Activated T-helper 9 cell treated with anti-CD3 and anti-CD28 coated beads, Interleukin-2, amount 50 U/mL, for 16 hours (primary cell): ENCODE results near the gene TRAF3.
"Not testable (repeated sequence)": the region's sequence is repeated elsewhere in the genome, so short reads cannot be mapped to it uniquely, and the experiment has no call there.

ENCODE experiments used
- DNase-seq: peaks from one replicate; pipeline ENCODE4 v3.0.0-alpha.2; 2020; ENCODE audit warnings: low read depth

Gene TRAF3

GRCh38 chr14:102829016-102829548 lies 51.8 kb downstream of the TRAF3 start:
- no peak for DNase-seq

- DNase-seq: no peak
Observed at GRCh38 chr14:102830474-102831045, 53.3 kb downstream of the TRAF3 start.

DNA sequence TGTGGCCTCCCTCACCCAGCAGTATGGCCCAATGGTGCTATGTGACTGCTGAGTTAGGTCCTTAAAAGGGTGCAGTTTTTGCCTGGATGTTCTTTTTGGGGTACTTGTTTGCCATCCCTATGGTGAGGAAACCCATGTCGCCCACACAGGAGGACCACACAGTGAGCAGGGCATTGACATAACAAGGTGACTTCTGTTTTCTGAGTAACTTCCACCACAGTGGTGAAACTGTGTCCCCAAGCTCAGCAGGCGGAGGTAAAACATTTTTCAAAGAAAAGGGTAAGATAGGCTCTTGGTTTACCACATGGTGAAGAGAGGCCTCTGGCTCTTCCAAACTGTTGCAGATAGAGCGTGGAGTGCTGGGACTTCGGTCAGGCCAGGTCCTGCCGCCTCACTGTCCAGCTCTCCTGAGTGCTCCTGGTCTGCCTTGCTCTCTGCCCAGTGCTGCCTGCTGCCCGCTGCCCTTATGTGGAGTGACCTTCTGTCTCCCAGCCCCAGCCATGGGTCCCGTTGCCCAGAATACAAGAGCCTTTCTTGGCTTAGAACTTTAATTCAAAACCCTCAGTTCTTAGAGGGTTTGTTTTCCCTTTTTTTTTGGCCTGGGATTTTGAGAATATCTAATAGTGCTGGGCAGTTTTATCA lies 54.0 kb downstream of the TRAF3 start:
- no peak for DNase-seq

- DNase-seq: no peak
Observed at GRCh38 chr14:102833341-102833740, 56.1 kb downstream of the TRAF3 start.

- no peak for DNase-seq
Observed at GRCh38 chr14:102833991-102834390, 56.7 kb downstream of the TRAF3 start.

DNA sequence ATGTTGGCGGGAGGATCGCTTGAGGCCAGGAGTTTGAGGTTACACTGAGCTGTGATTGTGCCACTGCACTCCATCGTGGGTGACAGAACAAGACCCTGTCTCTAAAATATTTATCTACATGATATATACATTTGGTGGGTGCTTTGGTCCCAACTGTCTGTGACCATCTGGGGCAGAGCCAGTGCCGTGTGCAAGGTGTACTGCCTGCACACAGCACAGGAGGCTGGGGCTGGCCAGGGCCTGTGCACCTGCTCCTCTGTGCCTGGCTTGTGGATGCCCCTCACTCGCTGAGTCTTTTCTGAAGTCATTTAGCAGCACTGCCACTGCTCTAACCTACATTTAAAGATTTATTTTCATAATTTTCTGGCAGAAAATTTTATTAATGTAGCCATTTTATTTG lies 58.7 kb downstream of the TRAF3 start:
- DNase-seq: no peak

GRCh38 chr14:102837120-102837519 lies 59.9 kb downstream of the TRAF3 start:
- DNase-seq: not testable (repeated sequence)

- no peak for DNase-seq
Observed at GRCh38 chr14:102838501-102838900, 61.3 kb downstream of the TRAF3 start.

- no peak for DNase-seq
Observed at GRCh38 chr14:102840115-102840514, 62.9 kb downstream of the TRAF3 start.

DNA sequence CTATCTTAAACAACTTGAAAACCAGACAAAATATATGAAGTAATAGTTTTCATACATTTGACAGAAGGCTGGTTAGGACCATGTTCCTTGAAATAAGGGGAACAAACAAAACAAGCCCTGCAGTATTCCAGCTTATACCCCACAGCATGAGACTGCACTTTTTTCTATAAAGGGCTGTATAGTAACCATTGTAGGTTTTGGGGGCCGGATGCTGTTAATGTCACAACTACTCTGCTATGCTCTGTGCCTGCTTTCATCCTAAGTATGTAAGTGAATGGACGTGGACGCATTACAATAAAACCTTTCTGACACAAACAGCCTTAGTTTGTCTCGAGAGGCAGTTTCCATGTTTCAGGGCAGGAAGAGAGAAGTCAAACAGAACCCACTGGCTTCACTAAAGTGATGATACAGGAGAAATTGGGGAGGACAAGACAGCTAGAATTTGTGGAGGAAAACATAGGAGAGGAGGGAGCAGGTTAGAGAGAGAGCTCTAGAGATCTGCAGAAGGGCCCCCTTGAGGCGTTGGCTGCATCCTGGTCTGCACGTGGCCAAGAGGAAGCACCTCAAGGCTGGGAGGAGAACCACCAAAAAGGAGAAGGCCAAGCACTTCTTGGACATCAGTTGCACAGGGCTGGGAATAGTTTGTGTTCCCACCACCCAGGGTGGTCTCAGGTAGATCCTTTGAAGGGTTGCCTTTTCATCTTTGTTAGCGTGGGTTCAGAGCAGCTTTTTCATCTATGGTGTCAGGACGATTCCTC lies 63.7 kb downstream of the TRAF3 start:
- no peak for DNase-seq

DNA sequence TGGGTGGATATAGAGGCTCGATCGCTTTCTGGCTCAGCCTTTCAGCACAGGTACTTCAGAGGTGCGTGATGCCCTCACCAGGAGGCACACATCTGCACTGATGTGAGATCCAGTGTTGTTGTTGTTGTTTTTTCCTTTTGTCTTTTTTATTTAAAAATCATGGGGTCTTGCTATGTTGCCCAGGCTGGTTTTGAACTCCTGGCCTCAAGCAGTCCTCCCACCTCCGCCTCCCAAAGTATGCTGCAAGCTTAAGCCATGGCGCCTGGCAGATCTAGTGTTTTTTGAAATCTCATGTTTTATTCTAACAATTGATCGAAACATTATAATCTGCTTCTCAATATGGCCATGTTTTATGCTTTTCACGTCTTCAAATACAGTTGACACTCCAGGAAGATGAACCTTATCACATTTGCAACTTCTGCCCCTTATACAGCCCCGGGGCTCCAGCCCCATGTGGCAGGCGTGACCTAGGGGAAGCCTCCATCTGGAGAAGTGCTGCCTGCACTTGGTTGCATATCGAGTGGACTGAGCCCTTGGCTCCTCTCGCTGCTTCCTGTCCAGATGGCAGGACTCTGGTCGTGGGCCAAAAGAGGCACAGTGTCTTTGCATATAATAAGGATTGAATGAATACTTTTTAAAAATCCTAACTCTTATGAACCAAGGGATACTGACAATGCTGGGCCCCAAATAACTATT lies 71.7 kb downstream of the TRAF3 start:
- no peak for DNase-seq

- no peak for DNase-seq
Observed at GRCh38 chr14:102849526-102850379, 72.5 kb downstream of the TRAF3 start.

- DNase-seq: no peak
Observed at GRCh38 chr14:102853648-102854047, 76.4 kb downstream of the TRAF3 start.

GRCh38 chr14:102854091-102854703 lies 76.9 kb downstream of the TRAF3 start:
- no peak for DNase-seq

DNA sequence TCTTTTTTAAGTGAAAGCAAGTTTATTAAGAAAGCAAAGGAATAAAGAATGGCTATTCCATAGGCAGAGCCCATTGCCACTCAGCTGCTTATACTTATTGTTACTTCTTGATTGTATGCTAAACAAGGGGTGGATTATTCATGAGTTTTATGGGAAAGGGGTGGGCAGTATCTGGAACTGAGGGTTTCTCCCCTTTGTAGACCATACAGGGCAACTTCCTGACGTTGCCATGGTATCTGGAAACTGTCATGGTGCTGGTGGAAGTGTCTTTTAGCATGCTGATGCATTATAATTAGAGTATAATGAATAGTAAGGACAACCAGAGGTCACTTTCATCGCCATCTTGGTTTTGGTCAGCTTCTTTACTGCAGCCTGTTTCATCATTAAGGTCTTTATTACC lies 78.9 kb downstream of the TRAF3 start:
- no peak for DNase-seq

- no peak for DNase-seq
Observed at GRCh38 chr14:102857444-102857843, 80.2 kb downstream of the TRAF3 start.

DNA sequence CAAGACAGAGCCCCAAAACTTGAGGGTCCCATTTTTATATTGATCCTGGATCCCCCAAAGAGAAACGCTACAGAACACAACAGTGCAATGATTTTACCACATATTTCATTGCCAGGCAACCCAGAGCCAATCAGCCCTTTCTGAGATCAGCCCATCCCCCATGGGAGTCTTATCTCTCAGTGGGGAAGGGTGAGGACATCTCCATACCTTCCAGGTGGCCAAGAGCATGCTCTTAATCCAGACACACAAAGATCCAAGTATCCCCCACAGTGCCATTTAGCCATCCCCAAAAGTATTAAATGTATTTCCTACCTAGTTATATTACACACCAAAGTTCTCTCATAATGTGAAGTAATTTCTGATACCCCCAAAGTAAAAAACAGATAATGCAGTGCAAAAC lies 82.7 kb downstream of the TRAF3 start:
- DNase-seq: no peak

DNA sequence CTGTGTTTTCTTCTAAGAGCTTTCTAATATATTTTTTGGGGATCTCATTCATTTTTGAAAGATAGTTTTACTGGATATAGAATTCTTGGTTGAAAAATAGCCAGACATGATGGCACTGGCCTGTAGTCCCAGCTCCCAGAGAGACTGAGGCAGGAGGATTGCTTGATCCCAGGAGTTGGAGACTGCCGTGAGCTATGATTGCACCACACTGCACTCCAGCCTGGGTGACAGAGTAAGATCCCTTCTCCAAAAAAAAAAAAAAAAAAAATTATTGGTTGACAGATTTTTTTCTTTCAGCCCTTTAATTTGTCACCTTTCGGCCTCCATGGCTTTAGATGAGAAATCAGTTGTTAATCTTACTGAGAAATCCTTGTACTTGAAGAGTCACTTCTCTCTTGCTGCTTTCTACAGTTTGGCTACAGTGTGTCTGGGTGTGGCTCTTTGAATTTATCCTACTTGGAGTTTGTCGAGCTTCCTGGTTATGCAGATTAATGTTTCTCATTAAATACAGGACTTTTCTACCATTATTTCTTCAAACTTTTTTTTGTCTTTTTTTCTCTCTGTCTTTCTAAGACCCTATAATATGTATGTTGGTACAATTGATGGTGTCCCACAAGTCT lies 85.0 kb downstream of the TRAF3 start:
- no peak for DNase-seq

- DNase-seq: no peak
Observed at GRCh38 chr14:102863381-102863780, 86.1 kb downstream of the TRAF3 start.

DNA sequence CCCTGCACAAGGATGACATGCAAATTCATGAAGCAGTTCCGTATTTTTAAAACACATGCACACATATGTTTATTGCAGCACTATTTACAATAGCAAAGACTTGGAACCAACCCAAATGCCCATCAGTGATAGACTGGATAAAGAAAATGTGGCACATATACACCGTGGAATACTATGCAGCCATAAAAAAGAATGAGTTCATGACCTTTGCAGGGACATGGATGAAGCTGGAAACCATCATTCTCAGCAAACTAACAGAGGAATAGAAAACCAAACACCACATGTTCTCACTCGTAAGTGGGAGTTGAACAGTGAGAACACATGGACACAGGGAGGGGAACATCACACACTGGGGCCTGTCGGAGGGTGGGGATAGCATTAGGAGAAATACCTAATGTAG lies 88.7 kb downstream of the TRAF3 start:
- DNase-seq: not testable (repeated sequence)
